ENCODE measurements around the gene USP20. TPM values are rescaled to one million over a fixed set of nuclear protein-coding genes. Genes with fewer than 3 reads are reported as not detected.

The USP20 gene
- total and polyA plus RNA-seq, 2 donors from 2014 or later: 22.8 to 28.8 TPM

- Histone ChIP-seq H3K4me1 (ENCODE audit: control insufficient read depth in 2 of 3, insufficient read depth in 2 of 3, low read depth in 1 of 3, low read length in 3 of 3) (peaks cover 0 to 3% (median 2%) of the 10 kb centered on the region in 3 donors), H3K9me3 (ENCODE audit: control insufficient read depth in 2 of 3, insufficient read depth in 1 of 3, low read length in 3 of 3) (no peaks in the 10 kb centered on the region), H3K27me3 (ENCODE audit: control insufficient read depth, insufficient read depth, low read length) (no peaks in the 10 kb centered on the region), H3K27ac (ENCODE audit: low read depth in 2 of 2, low read length in 2 of 2) (no peak overlapping the region), H3K36me3 (ENCODE audit: control insufficient read depth in 2 of 3, insufficient read depth in 3 of 3, low read length in 3 of 3) (no peaks in the 10 kb centered on the region), H3K4me3 (ENCODE audit: low read length in 3 of 3) (no peak overlapping the region), H3K9ac (ENCODE audit: low read length in 3 of 3) (no peak overlapping the region)
- DNase-seq: no peak
- FAIRE-seq: no peak
- intact Hi-C loops (cut with DNase I): no loop called here
- no peak for TF ChIP-seq CTCF (IDR thresholded peaks at IDR 0.05; ENCODE audit: borderline replicate concordance, extremely low read depth, insufficient read depth)
Observed at GRCh38 chr9:129841071-129841470, 5.8 kb downstream of the USP20 start.

GRCh38 chr9:129845373-129845772, 10.1 kb downstream of the USP20 start:
- no peak for FAIRE-seq
- no peaks in the 10 kb centered on the region for H3K27me3 ChIP-seq (ENCODE audit: control insufficient read depth, insufficient read depth, low read length)
- H3K27ac ChIP-seq (ENCODE audit: low read depth in 2 of 2, low read length in 2 of 2): no peak overlapping the region

GRCh38 chr9:129848712-129849441, 13.6 kb downstream of the USP20 start:
- no peak for TF ChIP-seq CTCF (IDR thresholded peaks at IDR 0.05; ENCODE audit: borderline replicate concordance, extremely low read depth, insufficient read depth)
- no peak for FAIRE-seq
- Histone ChIP-seq H3K9ac (ENCODE audit: low read length in 3 of 3) (no peak overlapping the region), H3K9me3 (ENCODE audit: control insufficient read depth in 2 of 3, insufficient read depth in 1 of 3, low read length in 3 of 3) (no peaks in the 10 kb centered on the region), H3K36me3 (ENCODE audit: control insufficient read depth in 2 of 3, insufficient read depth in 3 of 3, low read length in 3 of 3) (peaks cover 7 to 20% (median 19%) of the 10 kb centered on the region in 3 donors), H3K27ac (ENCODE audit: low read depth in 2 of 2, low read length in 2 of 2) (no peak overlapping the region), H3K27me3 (ENCODE audit: control insufficient read depth, insufficient read depth, low read length) (no peaks in the 10 kb centered on the region), H3K4me3 (ENCODE audit: low read length in 3 of 3) (no peak overlapping the region), H3K4me1 (ENCODE audit: control insufficient read depth in 2 of 3, insufficient read depth in 2 of 3, low read depth in 1 of 3, low read length in 3 of 3) (peaks cover 0 to 7% (median 2%) of the 10 kb centered on the region in 3 donors)
- no peak for DNase-seq
- intact Hi-C loops (cut with DNase I): no loop called here

More at GRCh38 chr9:129845373-129845772, 10.1 kb downstream of the USP20 start:
- Histone ChIP-seq H3K9ac (ENCODE audit: low read length in 3 of 3) (no peak overlapping the region), H3K9me3 (ENCODE audit: control insufficient read depth in 2 of 3, insufficient read depth in 1 of 3, low read length in 3 of 3) (no peaks in the 10 kb centered on the region), H3K4me3 (ENCODE audit: low read length in 3 of 3) (no peak overlapping the region), H3K4me1 (ENCODE audit: control insufficient read depth in 2 of 3, insufficient read depth in 2 of 3, low read depth in 1 of 3, low read length in 3 of 3) (peaks cover 0 to under 1% (median under 1%) of the 10 kb centered on the region in 3 donors), H3K36me3 (ENCODE audit: control insufficient read depth in 2 of 3, insufficient read depth in 3 of 3, low read length in 3 of 3) (peaks cover 0 to 4% (median 0%) of the 10 kb centered on the region in 3 donors)
- TF ChIP-seq CTCF (IDR thresholded peaks at IDR 0.05; ENCODE audit: borderline replicate concordance, extremely low read depth, insufficient read depth): no peak
- DNase-seq: no peak
- intact Hi-C loops (cut with DNase I): no loop called here

Data from kidney (tissue), 14 donors.